HepG2 (cell line): ENCODE measurements around the gene ECHS1. TPM values are rescaled to one million over a fixed set of nuclear protein-coding genes. Genes with fewer than 3 reads are reported as not detected.

Source experiments
- ATAC-seq: fragments of 200-7000 bp; cut with Tn5 transposase; 3 replicates; pipeline ENCODE4 v1.9.1; 2020; ENCODE audit warnings: mild to moderate bottlenecking, moderate library complexity
- BruUV-seq: library from RNA; stranded (reverse); fragments of 400-500 nt; replicated peaks from 2 replicates; lab custom pipeline; 2021; lab: Mats Ljungman, UMichigan
- CTCF ChIA-PET: fragments of 300-600 bp; formaldehyde crosslinking; extraction: SDS; loops from one replicate; lab custom pipeline; 2021; ENCODE audit warnings: low total read pairs, inconsistent platforms, low intra/inter-chr PET ratio; lab: Yijun Ruan, JAX
- POLR2A ChIA-PET: fragments of 350-600 bp; sonication (Branson Sonifier 250); formaldehyde crosslinking; loops from one replicate; lab custom pipeline; 2020; ENCODE audit warnings: antibody characterized with exemption, inconsistent platforms; lab: Yijun Ruan, JAX
- DNase-seq: peaks from one replicate; pipeline ENCODE4 v3.0.0-alpha.2; 2015; ENCODE audit warnings: low spot score
- FAIRE-seq: peaks from 3 replicates; lab custom pipeline; 2011; peaks lifted over from hg19 to GRCh38; lab: Jason Lieb, UNC
- H2AFZ ChIP-seq: one replicate; pipeline ENCODE4 v1.6.1; 2011; ENCODE audit warnings: low read length, inconsistent platforms
- H3K27ac ChIP-seq: fragments of 300-600 bp; 3 replicates; pipeline ENCODE4 v1.8.0; 2011; ENCODE audit warnings: mixed run types, mild to moderate bottlenecking, mixed read lengths, low read length, inconsistent platforms; ENCODE audit not compliant: insufficient read depth; ENCODE audit errors: extremely low read length
- H3K27me3 ChIP-seq, 2 experiments: fragments of 200-600 bp in 1 of 2; 2 replicates in 1 of 2; 3 replicates in 1 of 2; pipeline versions ENCODE4 v1.6.0 to v1.8.0; 2011; ENCODE audit warnings: low read length in 2 of 2, mild to moderate bottlenecking in 2 of 2, moderate library complexity in 2 of 2, inconsistent platforms in 1 of 2; ENCODE audit not compliant: insufficient read depth in 2 of 2, control insufficient read depth in 1 of 2
- H3K36me3 ChIP-seq, 2 experiments: fragments of 200-600 bp in 1 of 2; replicated peaks in 1 of 2; 2 replicates in 1 of 2; 3 replicates in 1 of 2; pipeline versions ENCODE4 v1.5.1 to v1.8.0; 2011; ENCODE audit warnings: low read length in 2 of 2, inconsistent platforms in 1 of 2; ENCODE audit not compliant: insufficient read depth in 2 of 2, control insufficient read depth in 1 of 2
- H3K4me1 ChIP-seq: 2 replicates; pipeline ENCODE4 v1.5.1; 2012; ENCODE audit warnings: low read length, inconsistent platforms; ENCODE audit not compliant: insufficient read depth
- H3K4me2 ChIP-seq: 2 replicates; pipeline ENCODE4 v1.6.0; 2011; ENCODE audit warnings: low read depth, low read length, inconsistent platforms
- H3K4me3 ChIP-seq, 3 experiments: fragments of 200-600 bp in 1 of 3; sonication (generic), shearing (Covaris generic) in 1 of 3; replicated peaks in 1 of 3; 2 replicates each; pipeline ENCODE4 v1.5.1; 2011 to 2016; ENCODE audit warnings: low read length in 3 of 3, inconsistent platforms in 2 of 3, low read depth in 2 of 3, mild to moderate bottlenecking in 2 of 3, control low read depth in 1 of 3, mixed read lengths in 1 of 3; ENCODE audit not compliant: insufficient read depth in 1 of 3
- H3K79me2 ChIP-seq: one replicate; pipeline ENCODE4 v1.6.1; 2011; ENCODE audit warnings: low read length, inconsistent platforms; ENCODE audit not compliant: insufficient read depth
- H3K9ac ChIP-seq: 2 replicates; pipeline ENCODE4 v1.6.0; 2011; ENCODE audit warnings: mild to moderate bottlenecking, low read depth, low read length, inconsistent platforms; ENCODE audit not compliant: insufficient read depth
- H3K9me3 ChIP-seq: 2 replicates; pipeline ENCODE4 v1.5.1; 2012; ENCODE audit warnings: mild to moderate bottlenecking, low read length
- H4K20me1 ChIP-seq: 2 replicates; pipeline ENCODE4 v1.6.0; 2011; ENCODE audit warnings: inconsistent platforms, mild to moderate bottlenecking, low read length, moderate library complexity; ENCODE audit not compliant: insufficient read depth
- CAMTA2 ChIP-seq: sonication (generic); formaldehyde crosslinking; IDR thresholded peaks from 2 replicates; pipeline ENCODE4 v1.4.0; 2020; ENCODE audit warnings: mild to moderate bottlenecking, missing genetic modification reagents, borderline replicate concordance
- FOXM1 ChIP-seq: sonication (generic); formaldehyde crosslinking; IDR thresholded peaks from 2 replicates; pipeline ENCODE4 v1.5.0; 2020; ENCODE audit warnings: missing genetic modification reagents
- HOXA9 ChIP-seq: sonication (generic); formaldehyde crosslinking; IDR thresholded peaks from 2 replicates; pipeline ENCODE4 v1.8.1; 2022; ENCODE audit warnings: missing genetic modification reagents, mild to moderate bottlenecking, moderate library complexity, borderline replicate concordance
- JUN ChIP-seq: sonication (generic); formaldehyde crosslinking; IDR thresholded peaks from 2 replicates; pipeline ENCODE4 v1.4.0; 2020; ENCODE audit warnings: mild to moderate bottlenecking, missing genetic modification reagents
- KDM5B ChIP-seq: sonication (generic); formaldehyde crosslinking; IDR thresholded peaks from 2 replicates; pipeline ENCODE4 v1.4.0; 2020; ENCODE audit warnings: missing genetic modification reagents, mild to moderate bottlenecking, borderline replicate concordance
- MTF1 ChIP-seq: sonication (generic); formaldehyde crosslinking; IDR thresholded peaks from 2 replicates; pipeline ENCODE4 v1.5.0; 2020; ENCODE audit warnings: missing genetic modification reagents
- U2AF2 ChIP-seq: fragments of 200-400 bp; formaldehyde crosslinking; IDR thresholded peaks from 2 replicates; pipeline ENCODE4 v1.6.1; 2017; ENCODE audit warnings: low read depth, mild to moderate bottlenecking, low read length
- WGBS: methylation state at CpG from one replicate; pipeline ENCODE4 v1.1.6; 2017; ENCODE audit warnings: low lambda C conversion rate; 5-methylcytosine and 5-hydroxymethylcytosine counted together
- in situ Hi-C: cut with HindIII; loops from 2 replicates; pipeline ENCODE4 v1.10.0; 2017; ENCODE audit warnings: low pct_unique_long_range_greater_than_20kb; ENCODE audit not compliant: extremely low pct_ligation_motif_present
- intact Hi-C: fragments of 100-400 bp; cut with micrococcal nuclease; formaldehyde crosslinking; loops from one replicate; pipeline ENCODE4 v1.10.0; 2022; ENCODE audit not compliant: unreplicated experiment
- polyA plus RNA-seq, 8 experiments: library from polyadenylated mRNA; depleted of rRNA in 3 of 8; stranded (reverse) in 7 of 8; unstranded in 1 of 8; fragments of >200 nt; fragmentation: Illumina TruSeq in 4 of 8; extraction: Trizol in 4 of 8; gene quantifications; 2 replicates each; pipeline versions ENCODE4 v1.2.1 to v1.2.3, GENCODE V29; 2011 to 2016; ENCODE audit warnings: low read depth in 4 of 8, missing spikeins in 1 of 8, mixed read lengths in 1 of 8; ENCODE audit not compliant: insufficient read depth in 1 of 8
- total RNA-seq, 5 experiments: library from RNA; depleted of rRNA; stranded (reverse); fragments of >200 nt; fragmentation: Illumina TruSeq; extraction: Trizol; gene quantifications; 2 replicates each; pipeline ENCODE4 v1.2.3, GENCODE V29; 2016; ENCODE audit warnings: low read depth in 1 of 5
- TF ChIP-seq, protein P1 (sequence below), 2 experiments: sonication (generic) in 1 of 2; formaldehyde crosslinking in 1 of 2; IDR thresholded peaks; 2 replicates each; pipeline versions ENCODE4 v1.4.0 to v1.6.1; 2018 to 2020; ENCODE audit warnings: missing genetic modification reagents in 2 of 2, borderline replicate concordance in 1 of 2, low read depth in 1 of 2, mild to moderate bottlenecking in 1 of 2, missing biosample characterization in 1 of 2
- TF ChIP-seq, protein P2 (sequence below): sonication (generic); formaldehyde crosslinking; IDR thresholded peaks from 2 replicates; pipeline ENCODE4 v1.4.0; 2020; ENCODE audit warnings: missing genetic modification reagents, low read depth, mild to moderate bottlenecking, borderline replicate concordance
- TF ChIP-seq, protein P3 (sequence below): IDR thresholded peaks from 2 replicates; pipeline ENCODE4 v1.6.1; 2016; ENCODE audit warnings: control low read depth
- TF ChIP-seq, protein P4 (sequence below): sonication (generic); formaldehyde crosslinking; IDR thresholded peaks from 2 replicates; pipeline ENCODE4 v1.9.0; 2021; ENCODE audit warnings: missing genetic modification reagents, borderline replicate concordance
- TF ChIP-seq, protein P5 (sequence below): IDR thresholded peaks from 2 replicates; pipeline ENCODE4 v1.6.1; 2018; ENCODE audit warnings: missing genetic modification reagents

Gene ECHS1
- total and polyA plus RNA-seq, 2 of the 13 experiments (the other 11 are each of a cell fraction or from before 2014, with no cell fraction given): 32.7 to 195 TPM

DNA sequence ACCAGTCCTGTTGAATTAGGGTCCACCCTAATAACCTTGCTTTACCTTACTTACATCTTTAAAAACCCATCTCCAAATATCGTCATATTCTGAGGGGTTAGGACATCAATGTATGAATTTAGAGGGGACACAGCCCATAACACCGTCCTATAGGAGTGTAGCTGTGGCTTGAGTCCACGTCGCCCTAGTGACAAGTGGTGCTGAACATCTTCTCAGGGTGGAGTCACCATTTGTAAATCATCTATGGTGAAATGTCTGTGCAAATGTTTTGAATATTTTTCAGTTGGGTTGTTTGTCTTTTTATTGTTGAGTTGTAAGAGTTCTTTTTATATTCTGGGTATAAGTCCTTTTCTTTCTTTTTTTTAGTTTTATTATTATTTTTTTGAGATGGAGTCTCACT lies 31.2 kb downstream of the ECHS1 start:
- Histone ChIP-seq H3K36me3 (no peaks in the 10 kb centered on the region), H3K4me3 (no peak overlapping the region), H3K4me2 (no peak overlapping the region), H3K9me3 (no peaks in the 10 kb centered on the region), H3K27ac (no peak overlapping the region), H4K20me1 (no peaks in the 10 kb centered on the region), H3K9ac (no peak overlapping the region), H3K79me2 (no peaks in the 10 kb centered on the region), H2AFZ (no peak overlapping the region), H3K27me3 (peaks cover 2 to 18% of the 10 kb centered on the region in 2 experiments; a peak in 4 of 5 replicates), H3K4me1 (peaks cover 36% of the 10 kb centered on the region)
- ChIA-PET CTCF (no interaction called here), POLR2A (interaction anchor here (1.5 kb wide), 1 partner anchor 17 kb away, joined by 3 read pairs; no protein-coding TSS in a partner anchor)
- ATAC-seq: no peak
- 60% methylated on average over 4 of the region's 4 CpGs for whole genome bisulfite sequencing
- intact Hi-C loops (no loop called here), in situ Hi-C loops (no loop called here)
- no TSS peak for BruUV-seq
- no peak for DNase-seq
- TF ChIP-seq FOXM1 (CRISPR knock-in tag): no peak
- TF ChIP-seq CAMTA2 (CRISPR knock-in tag): no peak
- TF ChIP-seq MTF1: no peak
- no peak for TF ChIP-seq U2AF2
- TF ChIP-seq, protein P1, sequence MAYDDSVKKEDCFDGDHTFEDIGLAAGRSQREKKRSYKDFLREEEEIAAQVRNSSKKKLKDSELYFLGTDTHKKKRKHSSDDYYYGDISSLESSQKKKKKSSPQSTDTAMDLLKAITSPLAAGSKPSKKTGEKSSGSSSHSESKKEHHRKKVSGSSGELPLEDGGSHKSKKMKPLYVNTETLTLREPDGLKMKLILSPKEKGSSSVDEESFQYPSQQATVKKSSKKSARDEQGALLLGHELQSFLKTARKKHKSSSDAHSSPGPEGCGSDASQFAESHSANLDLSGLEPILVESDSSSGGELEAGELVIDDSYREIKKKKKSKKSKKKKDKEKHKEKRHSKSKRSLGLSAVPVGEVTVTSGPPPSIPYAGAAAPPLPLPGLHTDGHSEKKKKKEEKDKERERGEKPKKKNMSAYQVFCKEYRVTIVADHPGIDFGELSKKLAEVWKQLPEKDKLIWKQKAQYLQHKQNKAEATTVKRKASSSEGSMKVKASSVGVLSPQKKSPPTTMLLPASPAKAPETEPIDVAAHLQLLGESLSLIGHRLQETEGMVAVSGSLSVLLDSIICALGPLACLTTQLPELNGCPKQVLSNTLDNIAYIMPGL (CRISPR knock-in tag; IDR thresholded peaks at IDR 0.05; ENCODE audit: borderline replicate concordance in 1 of 2, low read depth in 1 of 2): no peak
- no peak for TF ChIP-seq KDM5B (CRISPR knock-in tag)
- TF ChIP-seq, protein P2, sequence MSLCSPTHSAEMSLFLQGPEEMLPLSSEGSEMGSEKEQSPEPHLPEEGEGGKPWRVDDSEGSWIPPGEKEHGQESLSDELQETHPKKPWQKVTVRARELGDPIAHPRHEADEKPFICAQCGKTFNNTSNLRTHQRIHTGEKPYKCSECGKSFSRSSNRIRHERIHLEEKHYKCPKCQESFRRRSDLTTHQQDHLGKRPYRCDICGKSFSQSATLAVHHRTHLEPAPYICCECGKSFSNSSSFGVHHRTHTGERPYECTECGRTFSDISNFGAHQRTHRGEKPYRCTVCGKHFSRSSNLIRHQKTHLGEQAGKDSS (CRISPR knock-in tag): no peak
- TF ChIP-seq, protein P3, sequence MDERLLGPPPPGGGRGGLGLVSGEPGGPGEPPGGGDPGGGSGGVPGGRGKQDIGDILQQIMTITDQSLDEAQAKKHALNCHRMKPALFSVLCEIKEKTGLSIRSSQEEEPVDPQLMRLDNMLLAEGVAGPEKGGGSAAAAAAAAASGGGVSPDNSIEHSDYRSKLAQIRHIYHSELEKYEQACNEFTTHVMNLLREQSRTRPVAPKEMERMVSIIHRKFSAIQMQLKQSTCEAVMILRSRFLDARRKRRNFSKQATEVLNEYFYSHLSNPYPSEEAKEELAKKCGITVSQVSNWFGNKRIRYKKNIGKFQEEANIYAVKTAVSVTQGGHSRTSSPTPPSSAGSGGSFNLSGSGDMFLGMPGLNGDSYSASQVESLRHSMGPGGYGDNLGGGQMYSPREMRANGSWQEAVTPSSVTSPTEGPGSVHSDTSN: no peak
- no peak for TF ChIP-seq HOXA9 (CRISPR knock-in tag)
- TF ChIP-seq, protein P4, sequence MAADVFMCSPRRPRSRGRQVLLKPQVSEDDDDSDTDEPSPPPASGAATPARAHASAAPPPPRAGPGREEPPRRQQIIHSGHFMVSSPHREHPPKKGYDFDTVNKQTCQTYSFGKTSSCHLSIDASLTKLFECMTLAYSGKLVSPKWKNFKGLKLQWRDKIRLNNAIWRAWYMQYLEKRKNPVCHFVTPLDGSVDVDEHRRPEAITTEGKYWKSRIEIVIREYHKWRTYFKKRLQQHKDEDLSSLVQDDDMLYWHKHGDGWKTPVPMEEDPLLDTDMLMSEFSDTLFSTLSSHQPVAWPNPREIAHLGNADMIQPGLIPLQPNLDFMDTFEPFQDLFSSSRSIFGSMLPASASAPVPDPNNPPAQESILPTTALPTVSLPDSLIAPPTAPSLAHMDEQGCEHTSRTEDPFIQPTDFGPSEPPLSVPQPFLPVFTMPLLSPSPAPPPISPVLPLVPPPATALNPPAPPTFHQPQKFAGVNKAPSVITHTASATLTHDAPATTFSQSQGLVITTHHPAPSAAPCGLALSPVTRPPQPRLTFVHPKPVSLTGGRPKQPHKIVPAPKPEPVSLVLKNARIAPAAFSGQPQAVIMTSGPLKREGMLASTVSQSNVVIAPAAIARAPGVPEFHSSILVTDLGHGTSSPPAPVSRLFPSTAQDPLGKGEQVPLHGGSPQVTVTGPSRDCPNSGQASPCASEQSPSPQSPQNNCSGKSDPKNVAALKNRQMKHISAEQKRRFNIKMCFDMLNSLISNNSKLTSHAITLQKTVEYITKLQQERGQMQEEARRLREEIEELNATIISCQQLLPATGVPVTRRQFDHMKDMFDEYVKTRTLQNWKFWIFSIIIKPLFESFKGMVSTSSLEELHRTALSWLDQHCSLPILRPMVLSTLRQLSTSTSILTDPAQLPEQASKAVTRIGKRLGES (CRISPR knock-in tag): no peak
- TF ChIP-seq, protein P5, sequence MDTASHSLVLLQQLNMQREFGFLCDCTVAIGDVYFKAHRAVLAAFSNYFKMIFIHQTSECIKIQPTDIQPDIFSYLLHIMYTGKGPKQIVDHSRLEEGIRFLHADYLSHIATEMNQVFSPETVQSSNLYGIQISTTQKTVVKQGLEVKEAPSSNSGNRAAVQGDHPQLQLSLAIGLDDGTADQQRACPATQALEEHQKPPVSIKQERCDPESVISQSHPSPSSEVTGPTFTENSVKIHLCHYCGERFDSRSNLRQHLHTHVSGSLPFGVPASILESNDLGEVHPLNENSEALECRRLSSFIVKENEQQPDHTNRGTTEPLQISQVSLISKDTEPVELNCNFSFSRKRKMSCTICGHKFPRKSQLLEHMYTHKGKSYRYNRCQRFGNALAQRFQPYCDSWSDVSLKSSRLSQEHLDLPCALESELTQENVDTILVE: no peak
- no peak for TF ChIP-seq JUN (CRISPR knock-in tag)
- FAIRE-seq: no peak
